HEK293T (cell line): ENCODE data around the gene KIF13A.
A peak's percentile ranks its signal among the peaks of the same experiment; 100 is the strongest.

Experiments
- FOXM1 ChIP-seq: fragments of 450-650 bp; IDR thresholded peaks from 2 replicates; pipeline ENCODE4 v1.6.1; 2017; ENCODE audit warnings: mild to moderate bottlenecking, borderline replicate concordance
- HDGF ChIP-seq: fragments of 450-650 bp; IDR thresholded peaks from 2 replicates; pipeline ENCODE4 v1.6.1; 2017; ENCODE audit warnings: antibody characterized with exemption, borderline replicate concordance
- ZNF384 ChIP-seq: fragments of 450-650 bp; IDR thresholded peaks from 2 replicates; pipeline ENCODE4 v1.6.1; 2016

DNA sequence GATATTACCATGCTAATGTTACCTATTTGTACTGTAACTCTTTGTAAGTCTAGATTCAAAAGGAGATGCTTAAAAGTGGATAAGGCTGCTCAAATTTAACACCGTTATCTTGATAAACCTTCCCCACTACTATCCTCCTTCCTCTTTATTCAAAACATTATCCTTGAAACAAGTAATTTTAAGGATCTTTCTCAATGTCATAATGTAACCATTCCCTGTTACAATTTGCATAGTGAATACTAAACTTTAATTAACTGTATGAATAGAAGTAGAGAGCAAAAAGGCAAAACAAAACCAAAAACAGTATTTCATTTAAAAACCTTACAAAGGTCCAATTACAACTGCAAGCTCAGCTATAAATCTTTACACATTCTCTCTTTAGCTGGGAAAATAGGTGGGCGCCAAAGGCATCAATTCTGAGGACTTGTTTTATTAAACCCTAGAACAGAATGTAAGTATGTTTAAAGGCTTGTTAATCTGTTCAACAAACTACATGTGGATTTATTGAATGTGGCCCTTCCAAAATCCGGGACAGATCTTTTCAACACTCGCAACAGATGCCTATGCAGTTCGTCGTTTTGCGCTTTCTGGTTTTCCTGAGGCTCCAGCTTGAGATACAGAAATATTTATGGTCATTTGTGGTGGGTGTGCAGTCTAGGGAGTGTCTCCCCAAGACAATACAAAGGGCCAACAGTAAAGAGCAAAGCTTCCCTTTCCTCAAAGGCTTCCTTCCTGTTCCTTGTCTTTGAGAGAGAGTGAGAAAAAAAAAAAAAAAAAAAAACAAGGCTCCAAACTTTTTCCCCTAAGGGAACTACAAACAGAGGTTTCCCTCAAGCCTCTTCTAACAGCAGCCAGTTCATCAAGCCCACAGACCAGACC lies 15.1 kb downstream of the KIF13A start:
- TF ChIP-seq ZNF384 (peak; percentile 77), FOXM1 (no peak), HDGF (no peak)
